CD4-positive, alpha-beta T cell treated with Interleukin-1 beta for 1 hour (primary cell): ENCODE measurements around the gene CYLD.

Source experiments
- DNase-seq, 2 donors: peaks; one replicate each; pipeline ENCODE4 v3.0.0-alpha.2; 2020 to 2022

CYLD gene

DNA sequence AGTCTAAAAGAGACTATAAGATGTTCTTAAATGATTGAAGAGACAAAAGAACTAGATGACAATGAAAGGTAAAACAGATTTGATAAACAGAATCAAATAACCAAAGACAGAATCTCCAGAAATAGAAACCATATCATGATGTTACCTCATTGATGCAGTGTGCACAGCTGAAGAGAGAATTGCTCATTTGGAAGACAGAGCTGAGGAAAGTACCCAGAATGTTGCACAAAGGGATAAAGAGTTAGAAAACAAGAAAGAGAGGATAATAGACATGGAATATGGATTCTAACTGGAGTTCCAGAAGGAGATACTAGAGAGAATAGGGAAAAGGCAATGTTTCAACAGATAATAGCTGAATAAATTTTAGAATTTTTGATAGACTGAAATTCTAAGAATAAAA lies 47.9 kb downstream of the CYLD start:
- no peak for DNase-seq

DNA sequence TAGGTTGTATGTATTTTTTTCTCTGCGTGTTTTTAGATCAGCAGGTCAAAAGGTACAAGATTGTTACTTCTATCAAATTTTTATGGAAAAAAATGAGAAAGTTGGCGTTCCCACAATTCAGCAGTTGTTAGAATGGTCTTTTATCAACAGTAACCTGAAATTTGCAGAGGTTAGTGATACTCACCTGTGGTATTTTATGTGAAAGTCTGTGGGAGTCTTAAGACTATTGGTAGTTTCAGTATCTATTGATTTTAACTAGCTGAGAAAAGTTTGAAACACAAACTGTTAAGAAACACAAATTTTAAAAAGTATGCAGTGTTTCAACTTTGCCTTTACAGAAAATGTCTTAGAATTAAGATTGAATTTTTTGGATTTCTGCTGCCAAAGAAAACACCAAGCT lies 49.6 kb downstream of the CYLD start:
- DNase-seq, result no peak

DNA sequence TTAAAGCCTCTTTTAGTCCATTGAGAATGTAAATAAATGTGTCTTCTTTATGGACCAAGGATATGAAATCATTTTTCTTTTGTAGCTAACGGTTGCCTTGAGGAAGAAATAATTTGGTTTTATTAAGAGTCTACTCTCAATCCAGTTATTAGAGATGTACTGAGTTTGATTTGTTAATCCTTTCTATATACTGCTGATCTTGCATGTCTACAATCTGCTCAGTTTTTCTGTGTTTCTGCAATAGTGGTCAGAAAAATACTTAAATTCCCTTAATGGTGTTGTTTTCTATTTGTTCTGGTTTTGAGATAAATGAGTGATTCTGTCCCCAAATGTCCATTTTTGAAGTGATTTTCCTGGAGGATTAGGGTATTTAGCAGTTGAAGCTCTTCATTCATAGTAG lies 54.9 kb downstream of the CYLD start:
- DNase-seq, result no peak

DNA sequence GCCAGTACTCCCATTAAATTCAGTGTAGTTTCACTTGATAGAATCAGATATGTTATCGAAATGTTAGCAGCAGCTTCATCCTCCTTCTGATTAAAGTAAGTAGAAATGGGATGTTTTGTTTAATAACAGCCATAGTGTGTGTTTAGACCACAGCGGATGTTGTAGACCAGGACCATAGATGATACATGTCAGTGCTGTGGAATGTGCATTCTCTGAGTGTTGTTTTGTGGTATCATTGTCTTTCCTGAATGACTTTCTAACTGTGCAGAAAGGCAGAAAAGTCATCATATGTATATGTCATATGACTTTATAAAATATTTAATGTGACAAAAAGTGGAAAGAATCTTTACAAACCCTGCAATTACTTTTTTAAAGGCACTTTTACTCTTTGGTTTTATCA lies 55.6 kb downstream of the CYLD start:
- no peak for DNase-seq

DNA sequence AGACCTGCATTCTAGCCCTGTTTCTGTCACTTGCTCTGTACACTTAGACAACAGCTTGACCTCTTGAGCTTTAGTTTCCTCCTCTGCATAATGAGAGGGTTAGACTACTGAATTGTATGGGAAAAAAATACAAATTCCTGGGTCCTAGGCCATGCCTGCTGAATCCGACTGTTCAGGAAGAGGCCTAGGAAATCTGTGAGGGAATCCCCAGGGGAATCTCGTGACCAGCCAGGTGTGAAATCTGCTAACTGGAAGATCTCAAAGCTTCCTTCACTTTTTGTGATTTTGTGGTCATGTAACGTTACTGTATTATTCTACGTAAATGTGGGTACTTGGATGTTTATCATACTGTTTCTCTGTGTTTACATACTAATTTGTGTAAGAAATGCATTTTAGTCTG lies 58.2 kb downstream of the CYLD start:
- no peak for DNase-seq

DNA sequence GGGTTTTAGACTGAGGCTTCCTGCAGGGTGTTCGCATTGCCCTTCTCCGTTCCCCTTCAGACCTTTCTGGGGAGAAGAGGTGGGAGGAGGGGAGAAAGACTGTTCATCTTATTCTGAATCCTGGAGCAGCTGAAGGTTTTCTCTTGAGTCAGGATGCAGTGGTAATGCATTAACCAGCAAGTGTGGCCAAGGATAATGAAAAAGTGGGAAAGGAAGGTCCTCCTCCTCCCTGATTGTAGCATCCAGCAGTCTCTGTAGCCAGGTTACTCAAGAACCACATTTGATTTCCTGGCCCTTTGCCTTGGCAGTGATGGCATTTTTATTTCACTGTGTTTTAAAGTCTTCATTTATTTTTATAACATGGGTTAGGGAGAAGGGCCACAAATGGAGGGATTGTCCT lies 59.1 kb downstream of the CYLD start:
- no peak for DNase-seq

DNA sequence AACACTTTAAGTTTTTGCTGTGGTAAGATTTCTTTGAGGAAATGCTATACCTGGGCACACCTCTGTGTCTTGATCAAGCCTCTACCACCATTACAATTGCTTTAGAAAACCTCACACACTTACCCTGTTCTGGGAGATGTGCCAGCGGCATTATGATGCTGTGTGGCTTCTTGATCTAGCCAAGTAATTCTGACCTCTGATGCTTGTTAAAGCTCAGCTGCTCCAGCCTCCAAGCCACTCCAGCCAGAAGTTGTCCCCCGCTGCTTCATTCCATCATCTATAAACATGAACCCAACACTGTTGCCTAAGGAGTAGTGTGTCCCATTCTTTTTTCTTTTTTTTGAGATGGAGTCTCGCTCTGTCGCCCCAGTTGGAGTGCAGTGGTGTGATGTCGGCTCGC lies 60.1 kb downstream of the CYLD start:
- no peak for DNase-seq

DNA sequence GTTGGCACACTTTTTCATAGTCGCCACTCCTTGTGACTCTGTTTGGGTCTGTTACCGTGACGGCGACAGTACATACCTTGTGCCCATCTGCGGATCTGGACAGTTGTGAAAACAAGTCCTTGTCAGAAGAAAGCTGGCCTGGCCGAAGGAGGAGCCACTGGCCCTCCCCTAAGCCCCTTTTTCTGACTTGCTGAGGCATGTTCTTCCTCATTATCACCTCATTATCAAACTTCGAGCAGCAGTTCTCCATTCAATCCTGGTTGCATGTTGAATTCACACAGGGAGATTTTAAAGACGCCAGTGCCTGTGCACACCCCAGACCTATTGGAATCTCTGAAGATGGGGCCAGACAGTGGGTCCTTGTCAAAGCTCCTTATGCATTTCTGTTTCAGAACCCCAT lies 61.1 kb downstream of the CYLD start:
- no peak for DNase-seq

DNA sequence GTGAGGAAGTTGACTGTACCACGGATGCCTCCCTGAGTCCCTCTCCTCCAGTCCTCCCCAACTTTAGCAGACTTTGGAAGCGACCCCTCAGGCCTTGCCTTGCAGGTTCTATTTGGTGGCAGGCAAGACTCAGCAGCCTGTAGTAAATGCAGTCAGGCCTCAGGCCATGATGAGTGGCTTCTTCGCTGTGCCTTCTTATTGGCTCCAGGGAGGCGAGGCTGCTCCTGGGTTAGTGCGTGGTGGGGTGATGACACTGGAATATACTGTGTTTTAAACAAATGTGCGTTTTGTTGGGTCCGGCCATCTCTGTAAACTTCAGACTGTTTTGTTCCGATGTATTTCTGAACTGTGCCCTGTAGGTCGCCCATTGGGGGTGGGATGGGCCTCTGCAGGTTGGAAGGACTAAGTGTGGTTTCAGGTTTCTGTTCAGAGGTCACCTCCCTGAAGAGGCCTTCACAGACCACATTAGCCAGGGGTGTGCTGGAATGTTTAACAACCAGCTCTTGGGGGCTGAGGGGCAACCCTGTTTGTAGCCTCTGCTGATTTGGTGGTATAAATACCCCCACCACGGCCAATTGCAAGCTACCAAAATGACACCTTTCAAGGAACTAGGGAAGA lies 62.5 kb downstream of the CYLD start:
- DNase-seq, result no peak

DNA sequence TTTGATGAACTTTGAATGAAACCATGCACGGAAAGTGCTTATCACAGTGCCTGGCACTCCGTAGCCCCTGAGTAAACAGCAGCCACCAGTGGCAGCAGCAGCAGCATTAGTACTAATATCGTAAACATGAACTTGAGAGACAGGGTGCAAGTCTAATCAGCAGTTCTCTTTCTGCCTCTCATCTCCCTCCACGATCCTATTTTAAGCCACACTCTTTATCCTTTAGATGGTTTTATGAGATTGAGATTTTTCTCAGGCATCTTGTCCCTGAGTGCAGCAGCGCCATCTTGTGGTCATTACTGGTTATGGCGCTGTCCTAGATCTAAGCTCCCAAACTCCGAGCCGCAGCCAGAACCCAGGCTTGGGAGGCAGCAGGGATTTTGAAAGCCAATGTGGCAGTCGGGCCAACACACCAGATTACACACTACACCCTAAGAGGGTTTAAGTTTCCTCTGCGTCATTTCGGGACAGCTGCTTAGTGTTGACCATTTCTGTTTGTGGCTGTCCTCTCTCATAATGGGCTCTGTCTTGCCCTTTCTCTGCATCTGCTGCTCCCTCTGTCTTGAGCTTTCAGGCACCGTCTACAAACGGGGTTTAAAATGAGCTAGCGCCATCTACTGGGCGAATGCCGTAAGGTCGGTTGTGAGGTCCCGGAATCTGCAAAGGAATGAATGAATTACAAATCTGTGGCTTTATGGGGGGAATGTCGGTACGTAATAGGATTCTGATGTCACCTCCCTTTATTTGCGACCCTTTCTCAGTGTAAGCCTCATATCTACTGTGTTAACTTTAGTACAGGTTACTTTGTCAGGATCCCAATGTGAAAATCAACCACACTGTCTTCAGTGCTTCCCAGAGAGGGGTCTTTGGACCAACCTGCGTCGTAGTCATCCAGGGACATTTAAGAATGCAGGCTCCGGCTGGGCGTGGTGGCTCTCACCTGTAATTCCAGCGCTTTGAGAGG lies 64.5 kb downstream of the CYLD start:
- peak; percentile 85 to 89 for DNase-seq

DNA sequence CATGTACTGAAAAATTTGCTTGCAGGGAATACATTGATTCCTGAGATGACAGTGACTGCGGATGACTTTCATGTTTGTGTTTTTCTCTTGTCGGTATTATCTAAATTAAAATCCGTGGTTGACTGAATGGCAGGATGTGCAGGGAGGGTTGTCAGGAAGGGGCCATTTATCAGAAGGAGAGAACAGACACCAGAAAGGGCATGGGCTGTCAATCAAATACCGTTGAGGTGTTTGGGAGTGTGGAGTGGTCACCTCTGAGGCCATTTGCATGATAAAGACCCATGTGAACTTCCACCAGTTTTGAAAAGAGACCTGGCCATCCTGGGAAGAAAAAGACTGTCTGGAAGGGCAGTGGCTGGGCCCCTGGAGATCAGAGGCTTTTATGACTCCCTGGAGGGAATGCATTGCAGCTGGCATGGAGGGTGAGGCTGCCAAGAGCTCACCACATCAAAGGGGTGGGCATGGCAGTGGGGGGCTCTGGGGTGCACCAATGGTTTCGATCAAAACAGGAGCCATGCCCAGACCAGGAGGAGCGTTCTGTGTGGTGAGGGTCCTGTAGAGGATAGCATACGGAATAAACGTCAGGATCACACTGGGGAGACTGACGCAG lies 67.1 kb downstream of the CYLD start:
- no peak for DNase-seq

DNA sequence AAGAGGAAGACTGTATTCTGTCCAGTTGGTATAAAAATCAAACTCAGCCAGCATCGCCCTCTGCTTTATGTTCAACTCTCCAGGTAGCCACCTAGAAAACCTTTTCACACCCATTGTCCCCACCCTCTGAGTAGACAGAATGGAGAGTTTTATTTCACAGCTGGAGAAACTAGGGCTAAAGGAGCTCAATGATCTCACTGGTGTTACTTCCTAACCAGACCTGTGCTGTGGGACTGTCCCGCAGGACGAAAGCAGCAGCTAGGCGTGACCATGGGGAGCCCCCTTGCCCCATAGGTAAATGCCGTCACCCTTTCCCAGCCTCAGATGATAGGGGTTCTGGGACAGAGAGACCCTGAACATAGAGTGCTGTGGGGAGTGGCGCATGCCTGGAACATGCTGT lies 67.7 kb downstream of the CYLD start:
- no peak for DNase-seq

DNA sequence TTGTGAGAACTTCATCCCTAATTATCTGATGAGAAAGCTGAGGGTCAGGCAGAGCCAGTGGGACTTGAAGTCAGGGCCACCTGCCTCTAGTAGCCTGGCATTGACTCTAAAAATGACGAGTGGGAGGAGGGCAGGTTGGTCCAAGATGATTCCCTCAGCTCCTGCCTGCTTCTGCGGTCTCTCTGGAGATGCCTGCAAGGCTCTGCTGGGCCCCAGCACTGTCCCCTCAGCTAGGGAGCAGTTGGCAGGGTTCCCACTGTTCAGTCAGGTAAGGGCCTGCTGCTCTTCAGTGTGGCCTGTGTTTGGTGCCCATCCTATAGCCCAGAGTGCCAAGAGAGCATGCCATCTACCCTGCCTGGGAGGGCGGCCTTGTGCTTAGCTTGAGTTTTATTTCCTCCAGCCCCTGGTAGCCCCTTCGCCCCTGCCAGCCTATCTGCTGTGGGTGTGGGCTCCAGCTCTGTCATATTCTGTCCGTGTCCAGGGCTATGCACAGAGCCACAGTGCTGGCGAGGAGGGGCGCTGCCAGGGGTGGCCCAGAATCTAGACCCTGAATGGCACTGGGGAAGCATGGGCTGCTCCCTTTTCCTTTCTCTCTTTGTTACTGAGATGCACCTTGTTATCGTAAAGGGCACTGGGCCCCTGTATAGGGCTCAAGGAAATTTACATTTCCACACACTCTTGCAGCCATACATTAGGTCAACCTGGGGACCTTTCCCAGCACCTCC lies 68.5 kb downstream of the CYLD start:
- DNase-seq, result no peak

DNA sequence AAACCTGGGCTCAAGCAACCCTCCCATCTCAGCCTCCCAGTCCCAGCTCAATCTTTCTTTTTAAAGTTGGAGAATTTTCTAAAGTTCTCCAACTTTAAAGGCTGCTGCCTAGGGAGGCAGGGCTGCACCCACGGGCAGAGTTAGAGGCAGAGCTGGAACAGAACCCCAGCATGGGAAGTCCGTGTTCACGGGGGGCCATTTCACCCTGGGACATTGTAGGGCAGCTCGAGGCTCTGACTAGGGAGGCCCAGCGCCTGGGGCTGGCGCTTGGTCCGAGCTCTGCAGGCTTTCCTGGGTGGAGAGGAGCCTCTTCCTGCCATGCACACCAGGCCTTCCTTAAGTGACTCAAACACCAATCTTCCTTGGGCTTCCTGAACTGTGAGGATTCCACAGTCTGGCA lies 70.2 kb downstream of the CYLD start:
- no peak for DNase-seq

DNA sequence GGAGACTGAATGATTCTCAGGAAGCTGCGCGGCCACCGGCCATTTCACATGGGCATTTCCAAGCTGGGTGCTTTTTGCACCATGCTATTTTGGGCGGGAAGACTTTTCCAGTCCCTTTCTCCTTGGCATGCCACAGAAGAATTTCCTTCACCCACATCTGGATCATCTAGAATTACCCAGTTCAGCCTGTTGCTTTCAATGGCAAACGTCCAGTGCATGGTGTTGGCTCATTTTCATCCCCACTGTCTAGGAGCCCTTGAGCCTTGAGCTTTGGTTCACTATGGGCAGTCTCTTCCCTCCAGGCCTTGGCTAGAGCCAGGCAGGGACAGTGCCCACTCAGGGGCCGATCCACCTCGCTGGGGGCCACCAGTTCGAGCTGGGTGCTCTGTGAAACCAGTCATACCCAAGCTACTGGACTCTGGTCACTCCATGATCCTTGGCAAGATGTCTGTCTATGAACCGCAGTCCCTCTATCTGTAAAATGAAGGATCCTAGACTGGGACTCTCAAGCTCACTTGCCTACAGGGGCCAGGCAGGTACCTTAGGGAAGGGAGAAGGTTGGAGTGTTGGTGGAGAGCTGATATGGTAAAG lies 71.1 kb downstream of the CYLD start:
- DNase-seq, result no peak

DNA sequence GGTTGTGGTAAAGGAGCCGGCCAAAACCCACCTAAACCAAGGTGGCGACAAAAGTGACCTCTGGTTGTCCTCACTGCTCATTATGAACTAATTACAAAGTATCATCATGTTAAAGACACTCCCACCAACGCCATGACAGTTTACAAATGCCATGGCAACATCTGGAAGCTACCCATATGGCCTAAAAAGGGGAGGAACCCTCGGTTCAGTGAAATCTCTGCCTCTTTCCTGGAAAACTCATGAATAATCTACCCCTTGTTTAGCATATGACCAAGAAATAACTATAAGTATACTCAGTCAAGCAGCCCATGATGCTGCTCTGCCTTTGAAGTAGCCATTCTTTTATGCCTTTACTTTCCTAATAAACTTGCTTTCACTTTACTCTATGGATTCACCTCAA lies 72.2 kb downstream of the CYLD start:
- no peak for DNase-seq

DNA sequence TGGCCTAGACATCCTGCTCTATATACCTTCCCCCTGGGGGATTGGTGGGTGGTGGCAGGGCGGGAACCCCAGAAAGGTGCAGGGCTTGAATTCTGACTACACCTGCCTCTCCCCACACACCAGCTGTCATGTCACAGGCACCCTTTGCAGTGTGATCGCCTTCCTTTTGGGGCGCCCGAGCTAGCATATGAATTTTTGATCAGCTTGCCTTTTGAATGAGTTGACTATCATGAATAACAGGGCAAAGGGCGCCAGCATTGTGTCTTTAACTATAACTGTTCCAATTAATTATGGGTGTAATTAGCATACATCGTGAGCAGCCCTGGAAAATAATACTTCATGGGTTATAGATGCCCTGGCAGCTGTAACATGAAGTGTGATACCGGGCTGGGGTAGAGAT lies 72.7 kb downstream of the CYLD start:
- DNase-seq, result no peak

DNA sequence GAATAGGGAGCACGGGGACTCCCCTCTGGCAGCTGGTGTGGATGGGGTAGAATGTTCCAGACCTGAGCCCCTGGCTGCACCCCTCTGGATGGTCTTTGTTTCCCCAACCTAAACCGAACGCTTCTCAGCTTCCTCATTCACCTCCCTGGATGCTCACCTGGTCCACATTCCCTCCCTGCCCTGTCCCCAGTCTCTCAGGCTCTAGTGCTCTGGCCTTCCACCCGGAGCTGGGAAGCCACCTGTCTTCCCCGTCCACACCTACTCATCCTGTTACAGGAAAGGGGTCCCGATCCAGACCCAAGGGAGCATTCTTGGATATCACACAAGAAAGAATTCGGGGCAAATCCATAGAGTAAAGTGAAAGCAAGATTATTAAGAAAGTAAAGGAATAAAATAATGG lies 73.5 kb downstream of the CYLD start:
- DNase-seq, result no peak

DNA sequence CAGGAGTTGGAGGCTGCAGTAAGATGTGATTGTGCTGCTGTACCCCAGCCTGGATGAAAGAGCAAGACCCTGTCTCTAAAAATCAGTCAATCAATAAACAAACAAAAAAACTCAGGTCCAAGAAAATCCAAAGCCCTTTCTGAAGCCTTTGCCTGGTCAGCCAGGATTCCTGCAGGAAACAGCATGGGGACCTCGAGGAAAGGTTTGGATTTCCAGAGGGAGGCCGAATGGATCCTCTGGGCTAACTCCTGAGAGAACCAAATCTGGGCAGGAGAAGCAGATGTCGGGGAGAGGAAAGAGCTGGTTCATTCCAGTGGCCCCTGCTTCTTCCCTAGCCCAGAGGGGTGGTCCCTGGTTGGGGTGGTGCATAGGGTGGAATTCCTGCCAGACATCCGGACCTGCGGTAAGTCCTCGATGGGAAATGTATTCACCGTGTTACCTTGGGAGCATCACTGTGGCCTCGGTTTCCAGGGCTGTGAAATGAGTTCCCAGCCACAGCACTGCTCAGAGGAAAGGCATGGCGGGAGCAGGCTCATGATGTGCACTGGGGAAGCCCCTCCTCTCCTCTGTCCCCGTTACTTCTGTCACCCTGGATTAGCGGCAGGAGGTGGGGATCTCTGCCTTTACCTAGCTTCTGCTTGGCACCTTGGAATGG lies 75.1 kb downstream of the CYLD start:
- no peak for DNase-seq

DNA sequence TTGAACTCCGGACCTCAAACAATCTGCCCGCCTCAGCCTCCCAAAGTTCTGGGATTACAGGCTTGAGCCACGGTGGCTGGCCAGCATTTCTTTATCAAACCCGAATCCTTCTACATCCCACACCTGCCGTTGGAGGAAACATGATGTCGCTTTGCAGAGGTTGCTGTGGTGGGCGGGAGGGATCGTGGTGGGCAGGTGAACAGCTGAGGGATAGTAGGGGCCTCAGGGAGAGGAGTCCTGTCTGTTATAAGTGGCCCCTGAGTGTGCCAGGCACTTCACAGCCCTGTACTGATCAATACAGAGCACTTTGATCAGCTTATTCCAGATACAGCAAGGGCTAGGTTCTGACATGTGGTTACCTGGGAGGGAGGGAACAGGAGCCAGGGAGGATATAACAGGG lies 76.5 kb downstream of the CYLD start:
- no peak for DNase-seq

DNA sequence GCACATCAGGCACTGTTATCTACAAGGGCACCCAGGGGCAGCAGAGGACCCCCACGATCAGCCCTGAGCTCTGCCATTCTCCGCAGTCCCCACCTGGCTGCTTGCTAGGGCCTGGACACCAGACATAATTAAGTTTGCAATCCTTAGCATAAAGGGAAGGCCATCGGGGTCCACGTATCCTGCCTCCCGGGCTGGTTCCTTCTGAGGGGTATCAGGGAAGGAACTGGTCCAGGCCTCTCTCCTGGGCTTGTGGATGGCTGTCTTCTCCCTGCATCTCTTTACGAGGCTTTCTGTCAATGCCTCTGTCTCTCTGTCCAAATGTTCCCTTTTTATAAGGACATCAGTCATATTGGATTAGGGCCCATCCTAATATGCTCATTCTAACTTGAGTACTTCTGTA lies 77.8 kb downstream of the CYLD start:
- no peak for DNase-seq

DNA sequence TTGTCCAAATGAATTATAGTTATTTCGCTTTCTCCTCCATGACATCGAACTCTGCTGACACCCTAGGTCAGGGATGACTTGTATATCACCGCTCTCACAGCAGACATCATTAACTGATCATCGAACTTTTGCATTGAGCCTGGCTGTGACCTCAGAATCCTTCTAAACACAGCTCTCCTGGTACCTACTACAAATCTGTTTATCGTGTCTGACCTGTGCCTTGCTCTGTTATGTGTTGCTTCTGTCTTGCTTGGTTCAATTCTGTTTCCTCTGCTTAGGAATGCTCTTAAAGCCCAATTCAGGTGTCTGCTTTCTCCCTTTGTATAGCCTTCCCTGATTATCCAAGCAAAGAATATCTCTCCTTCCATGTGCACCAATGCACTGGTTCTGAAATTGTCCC lies 78.3 kb downstream of the CYLD start:
- no peak for DNase-seq

DNA sequence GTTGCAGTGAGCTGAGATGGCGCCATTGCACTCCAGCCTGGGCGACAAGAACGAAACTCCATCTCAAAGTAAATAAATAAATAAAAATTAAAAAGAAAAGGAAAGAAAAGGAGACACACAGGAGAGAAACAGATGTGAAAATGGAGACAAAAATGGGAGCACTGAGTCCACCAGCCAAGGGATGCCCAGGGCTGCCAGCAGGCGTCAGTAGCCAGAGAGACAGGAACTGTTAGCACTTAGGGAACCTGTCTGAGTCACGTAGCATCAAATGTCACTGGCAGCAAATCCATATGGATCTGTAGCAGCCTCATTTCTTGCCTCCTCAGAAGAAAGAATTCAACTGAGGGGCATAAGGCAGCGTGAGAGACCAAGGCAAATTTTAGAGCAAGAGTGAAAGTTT lies 79.7 kb downstream of the CYLD start:
- DNase-seq, result no peak
